ENCODE data around the gene DNAJC4.

The DNAJC4 gene

DNA sequence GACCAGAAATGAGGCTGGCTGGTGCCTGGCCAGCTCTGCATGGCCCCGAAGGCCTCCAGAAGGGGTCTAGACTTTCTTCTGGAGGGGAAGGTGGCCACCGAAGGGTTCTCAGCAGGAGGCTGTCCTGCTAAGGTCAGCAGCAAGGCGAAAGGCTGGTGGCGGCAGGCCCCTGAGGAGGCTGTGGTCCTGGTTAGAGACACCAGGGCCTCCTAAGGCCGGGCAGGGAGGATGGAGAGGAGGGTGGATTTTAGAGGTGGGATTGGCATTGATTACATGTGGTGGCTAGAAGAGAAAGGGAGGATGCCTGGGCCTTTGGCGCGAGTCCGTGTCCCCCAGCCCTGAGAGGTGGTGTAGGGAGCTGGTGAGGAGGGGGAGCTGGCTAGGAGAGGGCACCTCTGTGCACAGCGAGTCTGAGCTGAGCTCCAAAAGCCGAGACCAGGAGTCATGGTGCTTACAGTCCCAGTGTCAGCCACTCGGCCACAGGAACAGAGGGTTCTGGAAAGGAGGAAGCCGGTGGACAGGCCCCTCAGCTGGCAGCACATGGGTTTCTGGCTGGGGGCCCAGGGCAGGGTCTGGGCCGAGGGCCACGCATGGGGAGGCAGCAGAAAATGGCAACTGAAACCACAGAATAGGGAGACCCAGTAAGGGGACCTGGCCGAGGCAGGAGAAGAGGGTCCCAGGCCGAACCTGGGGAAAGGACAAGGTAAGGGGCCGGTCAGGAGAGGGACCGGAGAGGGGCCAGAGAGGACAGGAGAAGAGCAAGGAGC lies 21.4 kb upstream of the DNAJC4 start:
- no peak for DNase-seq

DNA sequence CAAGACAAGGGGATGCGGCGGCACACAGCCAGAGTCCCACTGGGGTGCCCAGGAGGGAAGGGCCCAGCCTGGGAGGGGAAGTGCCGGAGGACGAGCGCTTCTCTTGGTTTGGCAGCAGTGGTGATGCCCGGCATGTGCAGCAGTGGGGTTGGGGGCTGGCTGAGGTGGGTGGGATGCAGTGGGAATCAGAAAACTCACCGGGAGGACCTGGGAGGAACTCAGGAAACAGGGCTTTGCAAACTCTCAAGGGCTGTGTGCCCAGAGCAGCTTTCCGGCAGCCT lies 20.8 kb upstream of the DNAJC4 start:
- DNase-seq, result no peak

DNA sequence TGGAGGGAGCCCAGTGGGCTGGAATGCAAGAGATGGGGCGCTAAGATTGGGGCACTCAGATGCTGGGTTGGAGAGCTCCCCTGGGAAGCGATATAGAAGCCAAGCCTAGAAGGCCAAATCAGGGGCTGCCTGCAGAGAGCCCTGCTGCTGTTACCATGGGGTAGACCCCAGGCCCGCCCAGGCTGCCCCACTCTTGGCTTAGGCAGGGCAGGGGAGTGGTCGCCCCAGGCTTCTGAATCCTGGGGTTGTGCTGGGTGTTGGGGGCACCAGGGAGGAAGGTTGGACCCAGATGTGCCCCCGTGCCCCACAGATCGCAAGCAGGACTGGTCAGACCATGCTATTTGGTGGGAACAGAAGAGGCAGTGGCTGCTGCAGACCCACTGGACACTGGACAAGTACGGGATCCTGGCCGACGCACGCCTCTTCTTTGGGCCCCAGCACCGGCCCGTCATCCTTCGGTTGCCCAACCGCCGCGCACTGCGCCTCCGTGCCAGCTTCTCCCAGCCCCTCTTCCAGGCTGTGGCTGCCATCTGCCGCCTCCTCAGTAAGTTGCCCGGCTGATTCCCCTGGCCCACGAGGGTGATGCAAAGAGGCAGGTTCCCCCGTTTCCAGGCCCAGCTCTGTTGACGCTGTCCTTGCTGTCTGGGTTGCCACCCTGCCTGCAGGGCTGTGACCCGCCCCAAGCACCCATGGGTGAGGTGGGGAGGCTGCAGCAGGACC lies 19.9 kb upstream of the DNAJC4 start:
- DNase-seq, result no peak

DNA sequence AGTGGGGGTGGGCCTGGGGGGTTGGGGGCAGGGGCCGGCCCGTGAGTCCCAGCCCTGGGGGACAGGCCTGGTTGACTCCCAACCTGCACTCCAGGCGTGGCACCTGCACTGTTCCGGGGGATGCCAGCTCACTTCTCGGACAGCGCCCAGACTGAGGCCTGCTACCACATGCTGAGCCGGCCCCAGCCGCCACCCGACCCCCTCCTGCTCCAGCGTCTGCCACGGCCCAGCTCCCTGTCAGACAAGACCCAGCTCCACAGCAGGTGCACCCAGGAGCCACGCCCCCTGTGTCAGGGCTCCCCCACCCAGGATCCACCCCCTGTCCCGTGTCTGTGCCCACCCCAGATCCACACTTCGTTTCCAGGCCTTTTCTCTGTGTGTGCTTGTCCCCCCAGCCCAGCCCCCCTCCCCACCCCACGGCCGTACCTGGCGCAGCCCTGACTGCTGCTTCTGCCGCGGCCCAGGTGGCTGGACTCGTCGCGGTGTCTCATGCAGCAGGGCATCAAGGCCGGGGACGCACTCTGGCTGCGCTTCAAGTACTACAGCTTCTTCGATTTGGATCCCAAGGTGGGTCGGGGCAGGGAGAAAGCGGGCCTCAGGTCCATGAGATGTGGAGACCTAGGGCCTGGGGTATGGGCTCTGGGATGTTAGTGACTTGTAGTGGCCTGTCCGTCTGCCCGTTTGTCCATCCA lies 19.0 kb upstream of the DNAJC4 start:
- no peak for DNase-seq

DNA sequence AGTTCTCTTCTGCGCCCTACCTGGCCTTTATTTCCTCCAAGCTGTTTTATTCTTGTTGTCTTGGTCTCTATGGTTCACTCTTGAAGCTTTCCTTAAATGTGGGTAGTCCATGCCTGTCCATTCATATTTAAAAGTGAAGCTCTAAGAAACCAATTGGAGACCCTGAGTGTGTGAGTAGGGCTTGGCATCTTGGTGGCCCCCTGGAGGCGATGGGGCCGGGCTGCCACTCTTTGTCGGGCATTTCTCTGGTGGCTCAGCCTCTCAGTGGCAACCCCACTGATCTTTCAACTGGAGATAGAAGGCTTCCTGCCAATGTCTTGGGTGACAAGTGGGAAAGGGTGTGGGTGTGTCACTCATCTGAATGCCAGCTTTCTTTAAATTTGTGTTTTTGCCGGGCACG lies 13.5 kb upstream of the DNAJC4 start:
- peak; percentile 61 for DNase-seq

DNA sequence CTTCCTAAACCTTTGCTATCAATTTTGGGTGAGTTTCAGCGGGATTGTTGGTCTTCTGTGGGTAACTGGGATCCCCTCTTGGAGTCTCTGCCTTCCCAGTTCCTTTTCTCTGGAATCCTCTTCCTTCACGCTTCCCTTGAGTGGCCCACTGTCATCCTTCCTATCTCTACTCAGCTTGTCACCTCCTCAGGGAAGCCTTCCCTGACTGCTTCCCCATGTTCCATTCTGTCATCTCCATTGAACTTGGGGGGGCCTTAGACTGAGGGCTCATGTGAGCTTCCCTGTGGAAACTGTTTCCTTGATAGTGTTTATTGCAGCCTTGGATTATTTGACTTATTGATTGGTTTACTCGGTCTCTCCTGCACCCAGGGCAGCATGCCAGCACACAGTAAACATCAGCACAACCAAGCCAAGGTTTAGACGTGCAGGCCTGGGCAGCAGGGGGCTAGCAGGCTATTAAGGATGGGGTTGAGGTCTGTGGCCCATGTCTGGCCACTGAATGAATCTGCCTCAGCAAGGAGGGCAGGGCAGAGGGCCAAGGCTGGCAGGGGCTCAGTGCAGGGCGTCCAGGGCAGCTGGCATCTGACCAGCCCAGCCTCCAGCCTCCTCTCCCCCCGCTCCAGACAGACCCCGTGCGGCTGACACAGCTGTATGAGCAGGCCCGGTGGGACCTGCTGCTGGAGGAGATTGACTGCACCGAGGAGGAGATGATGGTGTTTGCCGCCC lies 11.6 kb upstream of the DNAJC4 start:
- no peak for DNase-seq

DNA sequence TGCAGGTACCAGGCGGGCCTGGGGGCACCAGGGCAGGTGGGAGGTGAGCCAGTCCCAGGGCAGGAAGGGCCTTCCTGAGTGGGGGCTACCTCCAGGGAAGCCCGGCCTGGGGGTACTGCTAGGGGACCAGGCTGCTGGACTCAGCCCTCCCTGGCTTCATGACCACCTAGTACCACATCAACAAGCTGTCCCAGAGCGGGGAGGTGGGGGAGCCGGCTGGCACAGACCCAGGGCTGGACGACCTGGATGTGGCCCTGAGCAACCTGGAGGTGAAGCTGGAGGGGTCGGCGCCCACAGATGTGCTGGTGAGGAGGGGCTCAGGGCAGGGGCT lies 11.0 kb upstream of the DNAJC4 start:
- no peak for DNase-seq

DNA sequence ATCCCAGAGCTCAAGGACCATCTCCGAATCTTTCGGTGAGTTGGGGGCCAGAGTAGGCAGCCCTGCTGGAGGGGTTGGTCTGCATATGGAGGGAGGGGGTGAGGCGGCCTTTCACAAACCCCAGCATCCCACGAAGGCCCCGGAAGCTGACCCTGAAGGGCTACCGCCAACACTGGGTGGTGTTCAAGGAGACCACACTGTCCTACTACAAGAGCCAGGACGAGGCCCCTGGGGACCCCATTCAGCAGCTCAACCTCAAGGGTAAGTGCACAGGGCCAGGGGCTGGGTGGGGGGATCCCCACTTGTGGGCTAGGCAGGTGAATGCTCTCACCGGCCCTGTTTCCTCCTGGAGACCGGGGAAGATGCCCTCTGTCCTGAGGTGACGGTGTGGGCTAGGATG lies 10.6 kb upstream of the DNAJC4 start:
- no peak for DNase-seq

DNA sequence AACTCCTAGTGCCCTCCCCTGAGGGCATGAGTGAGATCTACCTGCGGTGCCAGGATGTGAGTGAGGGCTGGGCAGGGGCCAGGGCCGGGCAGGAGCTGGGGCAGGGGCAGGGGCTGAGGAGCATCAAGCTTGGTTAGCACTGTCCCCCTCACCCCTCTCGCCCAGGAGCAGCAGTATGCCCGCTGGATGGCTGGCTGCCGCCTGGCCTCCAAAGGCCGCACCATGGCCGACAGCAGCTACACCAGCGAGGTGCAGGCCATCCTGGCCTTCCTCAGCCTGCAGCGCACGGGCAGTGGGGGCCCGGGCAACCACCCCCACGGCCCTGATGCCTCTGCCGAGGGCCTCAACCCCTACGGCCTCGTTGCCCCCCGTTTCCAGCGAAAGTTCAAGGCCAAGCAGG lies 10.1 kb upstream of the DNAJC4 start:
- DNase-seq, result no peak

DNA sequence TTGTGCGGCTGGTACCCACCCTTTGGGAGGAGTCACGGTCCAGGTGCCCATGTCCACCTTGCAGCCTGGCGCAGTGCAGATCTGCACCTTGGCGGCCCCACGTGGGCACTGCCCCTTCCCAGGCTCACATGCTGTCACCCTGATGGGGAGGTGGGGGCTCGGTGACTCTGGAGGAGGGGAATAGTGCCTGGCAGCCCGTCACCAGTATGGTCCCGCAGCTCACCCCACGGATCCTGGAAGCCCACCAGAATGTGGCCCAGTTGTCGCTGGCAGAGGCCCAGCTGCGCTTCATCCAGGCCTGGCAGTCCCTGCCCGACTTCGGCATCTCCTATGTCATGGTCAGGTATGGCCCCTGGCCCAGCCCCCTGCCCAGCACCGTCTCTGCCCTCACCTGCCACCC lies 9.6 kb upstream of the DNAJC4 start:
- DNase-seq, result no peak

DNA sequence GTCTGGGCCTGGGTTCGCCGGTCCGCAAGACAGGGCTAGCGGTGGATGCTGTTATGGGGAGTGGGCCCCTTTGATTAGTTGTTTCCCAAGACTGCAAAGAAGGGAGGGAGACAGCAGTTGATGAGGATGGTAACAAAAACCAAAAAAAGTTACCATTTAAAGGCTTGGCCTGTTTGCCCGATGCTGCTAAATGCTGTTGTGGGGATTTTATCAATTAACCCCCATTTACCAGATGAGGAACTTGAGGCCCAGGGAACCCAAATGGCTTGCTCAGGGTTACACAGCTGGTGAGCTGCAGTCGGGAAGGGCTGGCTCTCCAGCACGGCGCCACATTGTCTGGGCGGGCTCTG lies 7.7 kb upstream of the DNAJC4 start:
- DNase-seq, result no peak

DNA sequence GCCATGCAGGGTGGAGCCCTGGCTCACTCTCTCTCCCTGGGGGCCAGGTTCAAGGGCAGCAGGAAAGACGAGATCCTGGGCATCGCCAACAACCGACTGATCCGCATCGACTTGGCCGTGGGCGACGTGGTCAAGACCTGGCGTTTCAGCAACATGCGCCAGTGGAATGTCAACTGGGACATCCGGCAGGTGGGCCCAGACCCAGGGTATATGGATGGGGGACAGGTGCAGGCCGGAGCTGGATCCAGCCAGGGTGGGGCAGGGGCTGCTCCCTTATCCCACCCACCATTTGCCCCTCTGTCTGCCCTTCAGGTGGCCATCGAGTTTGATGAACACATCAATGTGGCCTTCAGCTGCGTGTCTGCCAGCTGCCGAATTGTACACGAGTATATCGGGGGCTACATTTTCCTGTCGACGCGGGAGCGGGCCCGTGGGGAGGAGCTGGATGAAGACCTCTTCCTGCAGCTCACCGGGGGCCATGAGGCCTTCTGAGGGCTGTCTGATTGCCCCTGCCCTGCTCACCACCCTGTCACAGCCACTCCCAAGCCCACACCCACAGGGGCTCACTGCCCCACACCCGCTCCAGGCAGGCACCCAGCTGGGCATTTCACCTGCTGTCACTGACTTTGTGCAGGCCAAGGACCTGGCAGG lies 7.2 kb upstream of the DNAJC4 start:
- no peak for DNase-seq

DNA sequence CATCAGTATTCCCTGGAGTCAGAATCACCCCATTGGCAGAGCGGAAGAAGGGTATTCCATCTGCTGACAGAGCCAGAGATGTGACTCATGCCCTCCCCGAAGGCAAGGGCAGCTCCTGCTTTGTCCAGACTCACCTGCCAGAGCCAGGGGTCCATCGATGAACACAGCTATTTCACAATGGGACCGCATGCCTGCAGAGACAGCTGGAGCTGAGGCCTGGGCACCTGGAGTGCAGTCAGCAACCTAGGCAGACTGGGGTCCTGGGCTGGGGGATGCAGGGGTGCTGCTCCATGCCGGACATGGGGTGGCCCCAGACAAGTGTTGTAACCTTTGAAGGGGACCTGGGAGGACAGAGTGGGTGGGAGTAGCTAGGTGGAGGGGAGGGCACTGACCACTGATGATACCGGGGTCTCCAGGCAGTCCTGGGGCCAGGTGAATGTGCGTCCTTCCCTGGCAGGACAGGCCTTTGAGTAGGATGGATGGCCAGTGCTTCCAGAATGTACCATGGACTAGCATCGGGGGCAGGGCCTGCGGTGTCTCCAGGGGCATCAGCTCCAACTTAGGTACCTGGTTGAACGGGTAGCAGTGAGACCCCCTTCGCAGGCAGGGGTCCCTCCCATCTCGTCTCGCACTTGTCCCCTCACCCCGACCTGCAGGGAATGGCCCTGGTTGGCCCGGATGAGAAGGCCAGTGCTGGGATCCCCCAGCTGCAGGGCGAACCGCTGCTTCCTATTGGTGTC lies 6.0 kb upstream of the DNAJC4 start:
- DNase-seq, result no peak

DNA sequence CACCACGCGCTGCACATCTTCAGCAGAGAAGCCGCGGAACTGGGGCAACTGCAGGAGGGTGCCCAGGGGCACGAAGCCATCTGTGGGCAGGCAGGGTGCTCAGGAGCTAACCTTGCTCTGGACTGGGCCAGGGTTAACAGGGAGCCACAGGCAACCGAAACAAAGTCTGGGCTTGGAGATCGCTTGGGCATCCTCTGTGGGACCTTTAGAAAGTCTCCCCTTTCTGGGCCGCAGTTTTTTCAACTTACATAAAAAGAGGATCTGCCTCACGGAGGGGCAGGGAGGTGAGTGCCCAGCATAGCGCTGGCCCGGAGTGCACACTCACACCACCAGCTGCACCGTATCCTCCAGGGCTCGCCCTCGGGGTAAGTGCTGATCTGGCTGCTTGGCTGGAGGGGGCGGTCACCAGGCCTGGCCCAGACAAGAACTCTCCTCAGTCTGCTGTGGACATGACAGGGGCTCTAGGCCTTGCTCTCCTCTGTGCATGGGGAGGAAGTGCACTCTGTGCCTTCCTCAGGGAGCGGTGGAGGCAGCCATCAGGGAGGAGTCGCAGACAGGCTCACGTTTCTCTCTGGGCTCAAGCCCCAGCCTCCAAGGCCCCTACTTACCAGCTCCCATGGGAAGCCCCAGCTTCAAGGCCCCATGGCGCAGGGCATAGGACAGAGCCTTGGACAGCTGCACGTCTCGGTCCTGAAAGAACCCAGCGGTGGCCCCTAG lies 5.3 kb upstream of the DNAJC4 start:
- peak; percentile 33 for DNase-seq

DNA sequence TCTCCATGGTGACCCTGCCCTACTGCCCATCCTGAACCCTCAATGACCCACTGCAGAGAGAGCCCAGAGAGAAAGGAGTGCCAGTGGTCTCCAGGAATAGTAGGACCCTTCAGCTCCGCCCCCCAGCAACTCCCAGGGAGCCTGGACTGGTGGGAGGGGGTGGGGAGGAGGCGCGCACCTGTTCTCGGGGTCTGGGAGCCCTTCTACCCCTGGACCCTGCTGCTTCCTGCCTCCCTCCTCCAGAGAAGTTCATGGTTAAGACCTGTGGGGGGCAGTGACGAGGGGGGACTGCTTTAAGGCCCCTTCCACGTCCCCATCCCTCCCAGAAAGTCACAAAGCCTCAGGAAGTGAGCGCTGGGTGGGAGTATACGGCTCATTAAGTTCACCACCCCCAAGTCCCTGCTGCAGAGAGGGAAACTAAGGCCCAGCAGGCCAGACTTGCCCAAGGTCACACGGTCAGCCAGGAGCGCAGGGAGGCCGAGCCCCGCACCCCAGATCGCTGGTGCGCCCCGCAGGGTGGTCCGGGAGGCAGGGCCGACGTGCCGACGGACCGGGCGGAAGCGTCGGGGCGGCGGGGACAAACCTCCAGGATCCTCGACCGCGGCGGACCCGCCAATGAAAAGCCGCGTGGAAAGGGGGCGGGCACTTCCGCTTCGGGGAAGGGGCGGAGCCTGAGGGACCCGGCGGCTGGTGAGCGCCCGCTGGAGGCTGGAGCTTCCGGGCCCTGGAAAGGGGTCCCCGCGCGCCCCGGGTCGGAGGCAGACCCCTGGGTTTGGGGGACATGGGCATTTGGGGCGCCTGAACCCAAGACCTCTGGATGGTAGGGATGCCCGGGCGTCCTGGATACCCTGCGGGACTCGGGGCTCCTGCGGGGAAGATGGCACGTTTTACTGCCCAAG lies 4.5 kb upstream of the DNAJC4 start, which contains the start of the genes NUDT22 and TRPT1:
Gene NUDT22 (plus strand): TSS at position 667 of the 899 bp plus-strand sequence. CDS start 379 bp downstream, outside the sequence.
Gene TRPT1 (minus strand): TSS at position 579 of the 899 bp plus-strand sequence. CDS start 326 bp downstream, at position 253.
- DNase-seq, result peak; percentile 96

DNA sequence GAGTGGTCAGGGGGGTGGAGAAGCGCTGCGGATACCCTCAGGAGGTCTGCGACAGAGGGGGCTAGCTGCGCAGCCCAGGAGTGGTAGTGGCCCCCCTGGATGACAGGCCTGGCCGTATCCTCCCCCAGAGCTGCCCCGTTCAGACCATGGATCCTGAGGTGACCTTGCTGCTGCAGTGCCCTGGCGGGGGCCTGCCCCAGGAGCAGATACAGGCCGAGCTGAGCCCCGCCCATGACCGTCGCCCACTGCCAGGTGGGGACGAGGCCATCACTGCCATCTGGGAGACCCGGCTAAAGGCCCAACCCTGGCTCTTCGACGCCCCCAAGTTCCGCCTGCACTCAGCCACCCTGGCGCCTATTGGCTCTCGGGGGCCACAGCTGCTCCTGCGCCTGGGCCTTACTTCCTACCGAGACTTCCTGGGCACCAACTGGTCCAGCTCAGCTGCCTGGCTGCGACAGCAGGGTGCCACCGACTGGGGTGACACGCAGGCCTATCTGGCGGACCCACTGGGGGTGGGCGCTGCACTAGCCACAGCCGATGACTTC lies 3.8 kb upstream of the DNAJC4 start:
- DNase-seq, result peak; percentile 88

DNA sequence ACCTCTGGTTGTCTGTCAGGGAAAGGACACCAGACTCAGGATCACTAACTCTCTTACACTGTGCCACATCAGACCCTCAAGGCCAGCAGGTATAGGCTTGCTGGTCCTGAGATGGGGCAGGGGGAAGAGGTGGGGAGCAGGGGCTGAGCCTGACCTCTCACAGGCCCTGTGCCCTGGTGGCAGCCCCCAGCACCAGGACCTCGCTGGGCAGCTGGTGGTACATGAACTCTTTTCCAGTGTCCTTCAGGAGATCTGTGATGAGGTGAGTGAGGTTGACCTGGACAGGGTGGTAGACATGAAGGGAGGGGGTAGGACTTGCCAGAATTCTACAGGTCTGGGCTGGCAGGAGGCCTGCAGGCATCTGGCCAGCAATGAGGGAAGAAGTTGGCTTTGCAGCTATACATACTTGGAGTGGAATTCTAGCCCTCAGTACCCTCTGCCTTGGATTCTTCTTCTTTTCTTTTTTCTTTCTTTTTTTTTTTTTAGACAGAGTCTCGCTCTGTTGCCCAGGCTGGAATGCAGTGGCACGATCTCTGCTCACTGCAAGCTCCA lies 2.9 kb upstream of the DNAJC4 start:
- DNase-seq, result no peak

DNA sequence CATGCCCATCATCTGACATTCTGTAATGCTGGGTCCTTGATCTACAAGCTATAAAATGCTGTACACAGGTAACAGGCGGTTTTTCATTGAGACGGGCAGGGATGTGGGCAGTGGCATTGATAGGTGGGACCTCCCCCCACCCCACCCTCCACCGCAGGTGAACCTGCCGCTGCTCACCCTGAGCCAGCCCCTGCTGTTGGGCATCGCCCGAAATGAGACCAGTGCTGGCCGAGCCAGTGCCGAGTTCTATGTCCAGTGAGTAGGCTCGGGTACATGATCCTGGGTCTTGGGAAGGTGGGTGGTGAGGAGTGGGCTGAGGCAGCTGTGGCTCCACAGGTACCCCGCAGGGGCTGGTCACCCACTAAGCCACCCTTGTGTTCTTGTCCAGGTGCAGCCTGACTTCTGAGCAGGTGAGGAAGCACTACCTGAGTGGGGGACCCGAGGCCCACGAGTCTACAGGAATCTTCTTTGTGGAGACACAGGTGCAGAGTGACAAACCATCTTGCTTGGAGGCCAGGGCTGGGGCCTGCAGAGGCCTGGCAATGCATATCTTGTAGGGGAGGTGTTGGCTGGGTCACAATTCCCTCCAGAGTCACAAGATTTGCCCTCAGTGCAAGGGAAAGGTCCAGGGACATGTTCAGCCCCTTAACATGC lies 1.1 kb upstream of the DNAJC4 start:
- no peak for DNase-seq

DNA sequence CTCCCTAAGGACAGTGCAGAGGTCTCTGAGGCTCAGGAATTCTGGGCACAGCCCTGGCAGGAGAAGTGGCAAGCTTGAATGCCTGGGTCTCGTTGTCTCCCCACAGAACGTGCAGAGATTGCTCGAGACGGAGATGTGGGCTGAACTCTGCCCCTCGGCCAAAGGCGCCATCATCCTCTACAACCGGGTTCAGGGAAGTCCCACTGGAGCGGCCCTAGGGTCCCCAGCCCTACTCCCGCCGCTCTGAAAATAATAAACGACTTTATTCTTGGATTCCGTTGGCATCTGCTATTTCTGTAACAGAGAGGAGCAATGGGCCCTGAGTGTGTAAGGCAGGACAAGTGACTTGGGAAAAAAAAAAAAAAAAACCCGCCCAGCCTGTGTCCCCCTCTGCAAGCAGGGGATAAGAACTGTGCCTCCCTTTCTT lies 591 bp upstream of the DNAJC4 start:
- DNase-seq, result no peak

Measured in hematopoietic multipotent progenitor cell treated with erythropoietin and hydrocortisone succinate and interleukin-3 and kit ligand, for 4 days (in vitro differentiated cells).